NB4 (cell line): ENCODE results near the gene MLYCD.

Experiments used
- POLR2A ChIP-seq: IDR thresholded peaks from 2 replicates; pipeline ENCODE4 v1.6.1; 2011; ENCODE audit warnings: mild to moderate bottlenecking; ENCODE audit not compliant: insufficient read length; ENCODE audit errors: extremely low read depth
- TF ChIP-seq, protein P1 (sequence below): IDR thresholded peaks from one replicate; pipeline ENCODE4 v1.5.1; 2012; ENCODE audit warnings: low read depth, low read length

DNA sequence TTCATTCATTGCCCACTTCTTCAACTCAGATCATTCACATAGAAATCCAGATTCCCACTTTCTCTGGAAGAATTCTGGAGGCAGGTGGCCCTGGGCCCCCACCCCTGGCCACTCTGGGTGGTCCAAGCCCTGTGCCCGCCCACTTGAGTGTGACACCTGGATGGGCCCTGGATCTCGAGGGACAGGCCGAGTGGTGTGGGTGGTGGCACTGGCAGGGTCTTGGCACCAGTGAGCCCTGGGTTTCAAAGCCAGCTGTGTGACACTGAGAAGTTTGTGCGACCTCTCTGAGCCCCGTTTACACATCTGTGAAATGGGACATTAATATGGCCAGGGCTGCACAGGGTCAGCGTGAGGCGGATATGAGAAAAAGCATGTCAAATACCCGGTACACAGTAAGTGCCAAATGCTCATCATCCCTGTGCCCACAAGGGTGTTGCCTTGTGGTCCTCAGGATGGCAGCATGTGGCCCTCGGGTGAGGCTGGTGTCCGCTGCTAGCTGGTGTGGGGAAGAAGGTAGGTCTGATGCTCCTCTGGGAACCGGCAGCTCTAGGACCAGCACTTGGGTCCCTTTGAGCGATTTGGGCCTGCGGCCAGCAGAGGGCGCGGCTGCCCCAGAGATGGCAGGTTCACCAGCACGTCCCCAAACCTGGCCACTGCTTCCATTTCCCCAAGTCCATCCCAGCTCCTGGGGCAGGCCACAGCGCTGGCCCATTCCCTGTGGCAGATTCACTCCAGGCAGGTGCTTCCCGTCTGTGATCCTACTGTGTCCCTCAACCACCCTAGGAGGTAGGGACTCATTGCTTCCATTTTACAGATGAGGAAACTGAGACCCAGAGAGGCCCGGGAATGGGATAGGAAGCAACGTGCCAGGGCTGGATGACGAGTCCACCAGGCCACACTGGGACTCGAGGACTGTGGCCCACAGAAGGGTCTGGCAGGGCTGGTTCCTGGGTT lies 57.7 kb downstream of the MLYCD start:
- no peak for TF ChIP-seq POLR2A
- TF ChIP-seq, protein P1, sequence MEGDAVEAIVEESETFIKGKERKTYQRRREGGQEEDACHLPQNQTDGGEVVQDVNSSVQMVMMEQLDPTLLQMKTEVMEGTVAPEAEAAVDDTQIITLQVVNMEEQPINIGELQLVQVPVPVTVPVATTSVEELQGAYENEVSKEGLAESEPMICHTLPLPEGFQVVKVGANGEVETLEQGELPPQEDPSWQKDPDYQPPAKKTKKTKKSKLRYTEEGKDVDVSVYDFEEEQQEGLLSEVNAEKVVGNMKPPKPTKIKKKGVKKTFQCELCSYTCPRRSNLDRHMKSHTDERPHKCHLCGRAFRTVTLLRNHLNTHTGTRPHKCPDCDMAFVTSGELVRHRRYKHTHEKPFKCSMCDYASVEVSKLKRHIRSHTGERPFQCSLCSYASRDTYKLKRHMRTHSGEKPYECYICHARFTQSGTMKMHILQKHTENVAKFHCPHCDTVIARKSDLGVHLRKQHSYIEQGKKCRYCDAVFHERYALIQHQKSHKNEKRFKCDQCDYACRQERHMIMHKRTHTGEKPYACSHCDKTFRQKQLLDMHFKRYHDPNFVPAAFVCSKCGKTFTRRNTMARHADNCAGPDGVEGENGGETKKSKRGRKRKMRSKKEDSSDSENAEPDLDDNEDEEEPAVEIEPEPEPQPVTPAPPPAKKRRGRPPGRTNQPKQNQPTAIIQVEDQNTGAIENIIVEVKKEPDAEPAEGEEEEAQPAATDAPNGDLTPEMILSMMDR: peak; percentile 89
